ENCODE results near the gene ABCB9.

DNA sequence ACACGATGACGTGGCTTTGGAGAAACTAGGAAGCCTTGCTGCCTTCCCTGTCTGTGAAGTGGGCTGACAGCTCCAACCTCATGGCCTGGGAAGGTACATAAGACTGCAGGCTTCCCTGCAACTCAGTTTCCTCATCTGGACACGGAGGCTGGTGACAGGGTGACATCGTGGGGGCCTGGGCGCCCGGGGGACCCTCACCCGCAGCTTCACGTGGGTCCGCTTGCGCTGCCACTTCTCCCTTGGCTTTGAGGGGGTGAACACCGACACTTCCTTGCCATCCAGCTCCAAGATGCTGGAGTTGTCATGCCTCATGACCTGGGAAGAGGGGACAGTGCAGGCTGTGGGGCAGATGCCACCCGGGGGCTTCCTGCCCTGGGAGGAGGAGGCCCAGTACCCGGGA lies 21.8 kb upstream of the ABCB9 start:
- TF ChIP-seq CTCF (IDR thresholded peaks at IDR 0.05; ENCODE audit: low read depth, low read length, poor library complexity, severe bottlenecking) (no peak), EZH2phosphoT487 (IDR thresholded peaks at IDR 0.05; ENCODE audit: borderline replicate concordance, low read length) (no peak)

Measured in DOHH2 (cell line).